ENCODE results near the gene SLC1A2. TPM values are rescaled to one million over a fixed set of nuclear protein-coding genes. Genes with fewer than 3 reads are reported as not detected.

Gene SLC1A2
- total RNA-seq, 1 experiment from 2014 or later = 0.50 TPM

- no peak for TF ChIP-seq ARID4B (CRISPR knock-in tag; IDR thresholded peaks at IDR 0.05; ENCODE audit: borderline replicate concordance)
- no peak for TF ChIP-seq SMAD3 (CRISPR knock-in tag; IDR thresholded peaks at IDR 0.05; ENCODE audit: borderline replicate concordance)
- no peak for TF ChIP-seq ATF1 (CRISPR knock-in tag; IDR thresholded peaks at IDR 0.05)
- no peak for TF ChIP-seq TEAD1 (CRISPR knock-in tag; IDR thresholded peaks at IDR 0.05)
- no peak for TF ChIP-seq OVOL2 (CRISPR knock-in tag; IDR thresholded peaks at IDR 0.05; ENCODE audit: borderline replicate concordance)
- TF ChIP-seq, protein P1, sequence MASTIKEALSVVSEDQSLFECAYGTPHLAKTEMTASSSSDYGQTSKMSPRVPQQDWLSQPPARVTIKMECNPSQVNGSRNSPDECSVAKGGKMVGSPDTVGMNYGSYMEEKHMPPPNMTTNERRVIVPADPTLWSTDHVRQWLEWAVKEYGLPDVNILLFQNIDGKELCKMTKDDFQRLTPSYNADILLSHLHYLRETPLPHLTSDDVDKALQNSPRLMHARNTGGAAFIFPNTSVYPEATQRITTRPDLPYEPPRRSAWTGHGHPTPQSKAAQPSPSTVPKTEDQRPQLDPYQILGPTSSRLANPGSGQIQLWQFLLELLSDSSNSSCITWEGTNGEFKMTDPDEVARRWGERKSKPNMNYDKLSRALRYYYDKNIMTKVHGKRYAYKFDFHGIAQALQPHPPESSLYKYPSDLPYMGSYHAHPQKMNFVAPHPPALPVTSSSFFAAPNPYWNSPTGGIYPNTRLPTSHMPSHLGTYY (CRISPR knock-in tag; IDR thresholded peaks at IDR 0.05) = no peak
- TF ChIP-seq PREB (CRISPR knock-in tag; IDR thresholded peaks at IDR 0.05; ENCODE audit: borderline replicate concordance) = no peak
- TF ChIP-seq ZNF138 (CRISPR knock-in tag; conservative IDR thresholded peaks at IDR 0.05) = no peak
- TF ChIP-seq, protein P2, sequence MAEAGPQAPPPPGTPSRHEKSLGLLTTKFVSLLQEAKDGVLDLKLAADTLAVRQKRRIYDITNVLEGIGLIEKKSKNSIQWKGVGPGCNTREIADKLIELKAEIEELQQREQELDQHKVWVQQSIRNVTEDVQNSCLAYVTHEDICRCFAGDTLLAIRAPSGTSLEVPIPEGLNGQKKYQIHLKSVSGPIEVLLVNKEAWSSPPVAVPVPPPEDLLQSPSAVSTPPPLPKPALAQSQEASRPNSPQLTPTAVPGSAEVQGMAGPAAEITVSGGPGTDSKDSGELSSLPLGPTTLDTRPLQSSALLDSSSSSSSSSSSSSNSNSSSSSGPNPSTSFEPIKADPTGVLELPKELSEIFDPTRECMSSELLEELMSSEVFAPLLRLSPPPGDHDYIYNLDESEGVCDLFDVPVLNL (CRISPR knock-in tag; IDR thresholded peaks at IDR 0.05; ENCODE audit: borderline replicate concordance, low read depth) = no peak
Measured at GRCh38 chr11:35247428-35247827, 171.9 kb downstream of the SLC1A2 start (continued).

DNA sequence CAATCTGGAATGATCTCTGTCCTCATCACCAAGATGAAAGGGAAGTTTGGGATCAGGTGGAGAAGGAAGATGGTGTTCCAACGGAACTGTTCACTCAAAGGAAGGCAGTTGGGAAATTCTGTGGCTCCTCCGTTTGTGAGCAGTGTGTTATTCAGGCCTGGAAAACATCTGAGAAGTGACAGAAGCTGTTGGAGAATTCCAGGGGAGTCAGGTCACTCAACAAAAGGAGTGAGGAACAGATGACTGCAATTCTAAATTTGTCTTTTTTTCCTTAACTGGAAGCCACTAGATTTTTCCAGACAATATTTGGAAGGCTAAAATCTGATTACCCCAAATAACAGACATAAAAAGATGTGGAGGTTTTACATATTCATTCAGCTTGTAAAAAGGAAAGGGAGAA is 172.6 kb downstream of the SLC1A2 start:
- no peaks in the 10 kb centered on the region for H3K27me3 Mint-ChIP-seq (ENCODE audit: low read depth)
- DNase-seq (ENCODE audit: low spot score) = no peak
- ChIA-PET CTCF (no interaction called here), POLR2A (no interaction called here)
- no peaks in the 10 kb centered on the region for H3K4me1 Mint-ChIP-seq
- H3K9me3 Mint-ChIP-seq = no peaks in the 10 kb centered on the region
- H3K36me3 Mint-ChIP-seq = no peaks in the 10 kb centered on the region
- H3K27ac Mint-ChIP-seq = no peak overlapping the region
- no peak overlapping the region for H3K4me3 Mint-ChIP-seq
- no peak for ATAC-seq
- TF ChIP-seq ZNF121 (CRISPR knock-in tag; IDR thresholded peaks at IDR 0.05) (no peak), ZNF138 (CRISPR knock-in tag; conservative IDR thresholded peaks at IDR 0.05) (no peak), CTCF (IDR thresholded peaks at IDR 0.05) (no peak), TEAD1 (CRISPR knock-in tag; IDR thresholded peaks at IDR 0.05) (no peak), ZBTB43 (CRISPR knock-in tag; IDR thresholded peaks at IDR 0.05) (no peak), RELA (CRISPR knock-in tag; IDR thresholded peaks at IDR 0.05; ENCODE audit: borderline replicate concordance) (no peak), SMAD3 (CRISPR knock-in tag; IDR thresholded peaks at IDR 0.05; ENCODE audit: borderline replicate concordance) (no peak)
- TF ChIP-seq, protein P3, sequence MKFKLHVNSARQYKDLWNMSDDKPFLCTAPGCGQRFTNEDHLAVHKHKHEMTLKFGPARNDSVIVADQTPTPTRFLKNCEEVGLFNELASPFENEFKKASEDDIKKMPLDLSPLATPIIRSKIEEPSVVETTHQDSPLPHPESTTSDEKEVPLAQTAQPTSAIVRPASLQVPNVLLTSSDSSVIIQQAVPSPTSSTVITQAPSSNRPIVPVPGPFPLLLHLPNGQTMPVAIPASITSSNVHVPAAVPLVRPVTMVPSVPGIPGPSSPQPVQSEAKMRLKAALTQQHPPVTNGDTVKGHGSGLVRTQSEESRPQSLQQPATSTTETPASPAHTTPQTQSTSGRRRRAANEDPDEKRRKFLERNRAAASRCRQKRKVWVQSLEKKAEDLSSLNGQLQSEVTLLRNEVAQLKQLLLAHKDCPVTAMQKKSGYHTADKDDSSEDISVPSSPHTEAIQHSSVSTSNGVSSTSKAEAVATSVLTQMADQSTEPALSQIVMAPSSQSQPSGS (CRISPR knock-in tag; IDR thresholded peaks at IDR 0.05; ENCODE audit: borderline replicate concordance, low read depth) = no peak
- TF ChIP-seq, protein P2 (CRISPR knock-in tag; IDR thresholded peaks at IDR 0.05; ENCODE audit: borderline replicate concordance, low read depth) = no peak
- TF ChIP-seq, protein P4, sequence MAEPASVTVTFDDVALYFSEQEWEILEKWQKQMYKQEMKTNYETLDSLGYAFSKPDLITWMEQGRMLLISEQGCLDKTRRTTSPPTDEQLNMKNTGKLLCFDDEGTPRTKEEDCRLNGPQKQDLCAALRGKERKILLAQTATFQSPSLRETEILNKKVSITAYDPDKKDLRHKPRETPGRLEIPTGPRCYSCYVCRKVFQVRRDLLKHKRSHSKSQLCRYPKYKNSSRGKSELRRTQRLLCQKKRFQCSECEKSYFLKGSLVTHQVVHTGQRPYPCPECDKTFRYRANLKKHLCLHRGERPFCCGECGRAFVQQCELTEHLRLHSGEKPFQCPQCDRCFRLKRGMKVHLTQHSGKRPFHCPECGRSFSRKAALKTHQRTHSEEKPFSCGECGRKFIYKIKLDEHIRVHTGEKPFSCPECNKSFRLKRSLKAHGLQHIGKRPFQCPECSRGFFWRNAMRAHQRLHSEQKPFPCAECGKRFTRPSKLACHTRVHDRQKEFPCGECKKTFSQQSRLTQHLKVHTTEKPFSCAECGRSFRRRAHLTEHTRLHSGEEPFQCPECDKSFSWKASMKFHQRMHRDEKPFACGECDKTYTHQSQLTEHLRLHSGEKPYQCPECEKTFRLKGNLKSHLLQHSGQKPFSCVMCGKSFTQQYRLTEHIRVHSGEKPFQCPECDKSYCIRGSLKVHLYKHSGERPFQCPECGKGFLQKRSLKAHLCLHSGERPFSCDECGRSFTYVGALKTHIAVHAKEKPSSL (CRISPR knock-in tag; conservative IDR thresholded peaks at IDR 0.05) = no peak
